Sigmoid colon (tissue), 7 donors: ENCODE data around the gene ADAMTS12. TPM values are rescaled to one million over a fixed set of nuclear protein-coding genes. Genes with fewer than 3 reads are reported as not detected.
A peak's percentile ranks its signal among the peaks of the same experiment; 100 is the strongest.

Experiments used
- DNase-seq: peaks from one replicate; pipeline ENCODE4 v3.0.0-alpha.2; 2019
- H3K27ac ChIP-seq, 4 donors: fragments of 200-600 bp; sonication (generic); one replicate each; pipeline ENCODE4 v1.5.1; 2016 to 2019; ENCODE audit warnings: mild to moderate bottlenecking in 1 of 4
- H3K27me3 ChIP-seq, 3 donors: fragments of 200-600 bp; sonication (generic); one replicate each; pipeline ENCODE4 v1.5.1; 2019; ENCODE audit warnings: mild to moderate bottlenecking in 1 of 3
- H3K36me3 ChIP-seq, 4 donors: fragments of 200-600 bp; sonication (generic); one replicate each; pipeline ENCODE4 v1.5.1; 2016 to 2019
- H3K4me1 ChIP-seq, 4 donors: fragments of 200-600 bp; sonication (generic); one replicate each; pipeline ENCODE4 v1.5.1; 2017 to 2019
- H3K4me3 ChIP-seq, 4 donors: fragments of 200-600 bp; sonication (generic); one replicate each; pipeline ENCODE4 v1.5.1; 2017 to 2019; ENCODE audit warnings: mild to moderate bottlenecking in 2 of 4, moderate library complexity in 1 of 4
- H3K9me3 ChIP-seq, 4 donors: fragments of 200-600 bp in 3 of 4; sonication (generic) in 3 of 4; one replicate each; pipeline versions ENCODE4 v1.5.1 to v1.6.1; 2013 to 2019
- EP300 ChIP-seq, 4 donors: sonication (generic); formaldehyde crosslinking; IDR thresholded peaks; one replicate each; pipeline ENCODE4 v1.6.1; 2017; ENCODE audit warnings: antibody characterized with exemption in 4 of 4
- POLR2A ChIP-seq, 2 donors: fragments of 450-650 bp; IDR thresholded peaks; one replicate each; pipeline ENCODE4 v1.6.1; 2016; ENCODE audit warnings: antibody characterized with exemption in 2 of 2, mild to moderate bottlenecking in 2 of 2, moderate library complexity in 2 of 2
- POLR2AphosphoS5 ChIP-seq, 4 donors: sonication (generic); formaldehyde crosslinking; IDR thresholded peaks; one replicate each; pipeline ENCODE4 v1.6.1; 2017; ENCODE audit warnings: antibody characterized with exemption in 4 of 4
- WGBS, 2 donors: extraction: QIAGEN DNeasy Blood & Tissue Kit; methylation state at CpG; one replicate each; pipeline ENCODE4 v1.1.7; 2013; 5-methylcytosine and 5-hydroxymethylcytosine counted together
- intact Hi-C: fragments of 100-400 bp; cut with DNase I; formaldehyde crosslinking; loops from one replicate; pipeline ENCODE4 v1.15.1; 2023
- polyA plus RNA-seq, 3 donors: library from polyadenylated mRNA; stranded (reverse); fragments of 200-250 nt; gene quantifications; one replicate each; pipeline ENCODE4 v1.2.3, GENCODE V29; 2013
- total RNA-seq, 4 donors: library from RNA; depleted of rRNA; stranded (reverse); fragments of >200 nt; gene quantifications; one replicate each; pipeline ENCODE4 v1.1.0, GENCODE V29; 2016
- TF ChIP-seq, protein P1 (sequence below), 4 experiments: fragments of 450-650 bp in 3 of 4; fragments of 200-600 bp in 1 of 4; IDR thresholded peaks; one replicate each; pipeline ENCODE4 v1.5.1; 2016 to 2019; ENCODE audit warnings: antibody characterized with exemption in 4 of 4, mild to moderate bottlenecking in 3 of 4, moderate library complexity in 2 of 4
- donor health status: healthy with polysubstance abuse.
- donor health status: Bipolar disorder and iron deficiency.
- donor health status: healthy.

ADAMTS12 gene
- total and polyA plus RNA-seq, 7 donors, result 0.42 to 5.4 (median 2.7) TPM; not detected in 1

DNA sequence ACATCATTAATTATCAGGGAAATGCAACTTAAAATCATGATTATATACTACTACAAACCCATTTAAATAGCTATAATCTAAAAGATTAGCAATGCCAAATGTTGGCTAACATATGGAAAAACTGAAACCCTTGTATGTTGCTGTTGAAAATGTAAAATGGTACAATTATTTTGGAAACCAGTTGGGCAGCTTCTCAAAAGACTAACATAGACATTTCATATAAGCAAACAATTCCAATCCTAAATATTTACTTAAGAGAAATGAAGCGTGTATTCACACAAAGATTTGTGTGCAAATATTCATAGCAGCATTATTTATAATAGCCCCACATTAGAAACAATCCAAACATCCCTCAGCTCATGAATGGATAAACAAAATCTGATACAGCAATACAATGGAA, 106.2 kb downstream of the ADAMTS12 start:
- no peak for DNase-seq
- no peak overlapping the region for H3K27ac ChIP-seq
- peaks cover 0 to 2% (median 0%) of the 10 kb centered on the region in 4 donors for H3K4me1 ChIP-seq
- H3K9me3 ChIP-seq, result no peaks in the 10 kb centered on the region
- H3K36me3 ChIP-seq, result no peaks in the 10 kb centered on the region
- intact Hi-C loops, result no loop called here
- no peaks in the 10 kb centered on the region for H3K27me3 ChIP-seq
- H3K4me3 ChIP-seq, result no peak overlapping the region
- TF ChIP-seq EP300 (IDR thresholded peaks at IDR 0.05) (no peak), POLR2A (IDR thresholded peaks at IDR 0.05) (no peak), POLR2AphosphoS5 (IDR thresholded peaks at IDR 0.05) (no peak)
- TF ChIP-seq, protein P1, sequence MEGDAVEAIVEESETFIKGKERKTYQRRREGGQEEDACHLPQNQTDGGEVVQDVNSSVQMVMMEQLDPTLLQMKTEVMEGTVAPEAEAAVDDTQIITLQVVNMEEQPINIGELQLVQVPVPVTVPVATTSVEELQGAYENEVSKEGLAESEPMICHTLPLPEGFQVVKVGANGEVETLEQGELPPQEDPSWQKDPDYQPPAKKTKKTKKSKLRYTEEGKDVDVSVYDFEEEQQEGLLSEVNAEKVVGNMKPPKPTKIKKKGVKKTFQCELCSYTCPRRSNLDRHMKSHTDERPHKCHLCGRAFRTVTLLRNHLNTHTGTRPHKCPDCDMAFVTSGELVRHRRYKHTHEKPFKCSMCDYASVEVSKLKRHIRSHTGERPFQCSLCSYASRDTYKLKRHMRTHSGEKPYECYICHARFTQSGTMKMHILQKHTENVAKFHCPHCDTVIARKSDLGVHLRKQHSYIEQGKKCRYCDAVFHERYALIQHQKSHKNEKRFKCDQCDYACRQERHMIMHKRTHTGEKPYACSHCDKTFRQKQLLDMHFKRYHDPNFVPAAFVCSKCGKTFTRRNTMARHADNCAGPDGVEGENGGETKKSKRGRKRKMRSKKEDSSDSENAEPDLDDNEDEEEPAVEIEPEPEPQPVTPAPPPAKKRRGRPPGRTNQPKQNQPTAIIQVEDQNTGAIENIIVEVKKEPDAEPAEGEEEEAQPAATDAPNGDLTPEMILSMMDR (IDR thresholded peaks at IDR 0.05), result no peak
- WGBS, 2 donors, result 16 to 64% methylated on average over 1 of the region's 1 CpG

DNA sequence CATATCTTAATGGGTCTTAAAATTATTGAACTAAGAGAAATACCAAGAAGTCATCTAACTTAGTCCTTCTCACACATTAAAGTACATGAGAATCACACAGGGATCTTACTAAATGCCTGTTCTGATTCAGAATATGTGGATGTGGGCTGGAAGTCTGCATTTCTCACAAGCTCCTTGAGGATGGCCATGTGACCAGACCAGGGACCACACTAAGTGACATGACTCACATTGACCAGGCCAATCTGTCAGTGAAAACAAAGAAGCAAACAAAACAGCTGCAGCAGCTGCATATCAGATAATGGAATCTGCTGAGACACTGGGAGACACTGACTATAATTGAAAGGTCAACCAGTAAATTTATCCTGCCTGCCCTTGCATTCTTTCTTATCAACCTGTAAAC, 110.5 kb downstream of the ADAMTS12 start:
- Histone ChIP-seq H3K27ac (no peak overlapping the region), H3K4me1 (peaks cover 0 to 4% (median 0%) of the 10 kb centered on the region in 4 donors), H3K9me3 (no peaks in the 10 kb centered on the region), H3K4me3 (no peak overlapping the region), H3K27me3 (no peaks in the 10 kb centered on the region), H3K36me3 (no peaks in the 10 kb centered on the region)
- intact Hi-C loops, result no loop called here
- DNase-seq, result peak; percentile 64
- no peak for TF ChIP-seq EP300 (IDR thresholded peaks at IDR 0.05)
- no peak for TF ChIP-seq POLR2AphosphoS5 (IDR thresholded peaks at IDR 0.05)

DNA sequence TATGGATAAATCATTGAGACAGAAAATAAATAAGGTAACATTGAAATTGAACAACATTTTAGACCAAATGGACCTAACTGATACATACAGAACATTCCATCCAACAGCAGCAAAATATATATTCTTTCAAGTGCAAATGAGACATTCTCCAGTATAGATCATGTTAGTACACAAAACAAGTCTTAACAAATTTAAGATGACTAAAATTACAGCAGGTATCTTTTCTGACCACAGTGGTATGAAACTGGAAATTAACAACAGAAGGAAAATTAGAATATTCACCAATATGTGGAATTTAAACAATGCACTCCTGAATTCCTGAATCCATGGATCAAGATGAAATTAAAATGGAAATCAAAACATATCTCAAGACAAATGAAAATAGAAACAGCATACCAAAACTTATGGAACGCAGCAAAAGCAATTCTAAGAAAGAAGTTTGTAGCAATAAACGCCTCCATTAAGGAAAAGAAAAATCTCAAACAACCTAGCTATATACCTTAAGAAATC, 115.6 kb downstream of the ADAMTS12 start:
- 90 to 91% methylated on average over 2 of the region's 2 CpGs for WGBS, 2 donors
- TF ChIP-seq POLR2AphosphoS5 (IDR thresholded peaks at IDR 0.05) (no peak), EP300 (IDR thresholded peaks at IDR 0.05) (no peak), POLR2A (IDR thresholded peaks at IDR 0.05) (no peak)
- TF ChIP-seq, protein P1 (IDR thresholded peaks at IDR 0.05), result no peak
- no peaks in the 10 kb centered on the region for H3K27me3 ChIP-seq
- peaks cover 0 to 14% (median 6%) of the 10 kb centered on the region in 4 donors for H3K4me1 ChIP-seq
- H3K27ac ChIP-seq, result no peak overlapping the region
- intact Hi-C loops, result no loop called here
- no peak for DNase-seq
- H3K4me3 ChIP-seq, result no peak overlapping the region
- H3K36me3 ChIP-seq, result no peaks in the 10 kb centered on the region
- H3K9me3 ChIP-seq, result no peaks in the 10 kb centered on the region

DNA sequence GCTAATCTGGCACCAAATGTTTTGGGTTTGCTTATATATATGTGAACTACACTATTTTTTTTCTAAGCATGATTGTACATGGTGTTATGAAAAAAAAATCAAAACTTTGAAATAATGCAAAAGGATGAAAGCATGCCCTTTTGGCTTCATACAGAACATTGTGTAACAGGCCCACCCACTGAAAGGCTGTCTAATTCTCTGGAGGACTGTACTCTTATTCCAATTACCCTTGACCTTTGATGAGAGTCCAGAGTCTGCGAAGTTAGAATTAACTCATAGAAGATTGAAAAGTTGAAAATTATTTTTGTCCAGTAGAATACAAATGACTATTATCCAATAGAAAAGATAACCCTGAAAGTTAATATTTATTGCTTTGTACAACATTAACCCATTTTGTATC, 117.4 kb downstream of the ADAMTS12 start:
- H3K27me3 ChIP-seq, result no peaks in the 10 kb centered on the region
- H3K9me3 ChIP-seq, result no peaks in the 10 kb centered on the region
- H3K4me1 ChIP-seq, result peaks cover 0 to 13% (median 5%) of the 10 kb centered on the region in 4 donors
- no peaks in the 10 kb centered on the region for H3K36me3 ChIP-seq
- intact Hi-C loops, result no loop called here
- H3K4me3 ChIP-seq, result no peak overlapping the region
- no peak overlapping the region for H3K27ac ChIP-seq
- 81 to 100% methylated on average over 1 of the region's 1 CpG for WGBS, 2 donors
- DNase-seq, result no peak
- TF ChIP-seq POLR2AphosphoS5 (IDR thresholded peaks at IDR 0.05) (no peak), POLR2A (IDR thresholded peaks at IDR 0.05) (no peak), EP300 (IDR thresholded peaks at IDR 0.05) (no peak)
- TF ChIP-seq, protein P1 (IDR thresholded peaks at IDR 0.05), result no peak

DNA sequence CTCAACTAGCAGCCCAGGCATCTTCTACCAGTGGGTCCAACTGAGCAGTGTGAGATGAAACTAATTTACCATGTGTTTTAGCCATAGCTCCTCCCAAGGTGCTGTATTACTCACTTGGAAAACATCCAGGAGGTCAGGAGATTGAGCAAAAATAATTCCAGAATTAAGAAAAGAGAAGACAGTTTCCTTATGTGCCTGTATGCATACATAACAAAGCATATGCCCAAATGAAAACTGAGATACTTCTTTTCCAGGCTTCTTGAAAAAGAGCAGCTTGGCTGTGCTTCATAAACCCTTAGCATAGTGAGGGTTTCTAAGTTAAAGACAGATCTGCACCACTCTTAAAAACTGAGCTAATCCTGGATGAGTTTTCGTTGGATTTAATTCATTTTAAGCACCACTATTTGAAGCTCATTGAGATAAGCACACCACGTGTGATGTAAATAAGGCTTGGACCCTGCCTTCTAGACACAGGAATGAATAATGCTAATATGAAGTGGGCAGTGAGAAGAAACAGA, 119.4 kb downstream of the ADAMTS12 start:
- 50 to 61% methylated on average over 2 of the region's 2 CpGs for WGBS, 2 donors

More for the DNA sequence above, 119.4 kb downstream of the ADAMTS12 start:
- no peaks in the 10 kb centered on the region for H3K36me3 ChIP-seq
- intact Hi-C loops, result no loop called here
- H3K4me3 ChIP-seq, result no peak overlapping the region
- H3K9me3 ChIP-seq, result no peaks in the 10 kb centered on the region
- H3K27me3 ChIP-seq, result no peaks in the 10 kb centered on the region
- DNase-seq, result no peak
- TF ChIP-seq POLR2AphosphoS5 (IDR thresholded peaks at IDR 0.05), result no peak
- TF ChIP-seq EP300 (IDR thresholded peaks at IDR 0.05), result no peak
- no peak for TF ChIP-seq POLR2A (IDR thresholded peaks at IDR 0.05)
- TF ChIP-seq, protein P1 (IDR thresholded peaks at IDR 0.05), result no peak
- H3K4me1 ChIP-seq, result peaks cover 0 to 22% (median 10%) of the 10 kb centered on the region in 4 donors
- no peak overlapping the region for H3K27ac ChIP-seq
